Psoas muscle (tissue), 8 donors: ENCODE measurements around the gene HS6ST3. TPM values are rescaled to one million over a fixed set of nuclear protein-coding genes. Genes with fewer than 3 reads are reported as not detected.

Experiments used
- ATAC-seq, 4 donors: fragments of 200-7000 bp; cut with Tn5 transposase; one replicate each; pipeline ENCODE4 v1.9.1; 2020; ENCODE audit warnings: moderate library complexity in 3 of 4, mild to moderate bottlenecking in 2 of 4
- DNase-seq, 2 donors: peaks; one replicate each; pipeline ENCODE4 v3.0.0-alpha.2; 2020
- H3K27ac ChIP-seq: fragments of 200-600 bp; one replicate; pipeline ENCODE4 v1.8.0; 2022
- H3K27me3 ChIP-seq, 3 donors: fragments of 200-600 bp in 1 of 3; one replicate each; pipeline versions ENCODE4 v1.6.1 to v1.8.0; 2013 to 2022; ENCODE audit warnings: low read length in 2 of 3, mild to moderate bottlenecking in 2 of 3, moderate library complexity in 1 of 3; ENCODE audit not compliant: insufficient read depth in 3 of 3
- H3K36me3 ChIP-seq, 2 donors: fragments of 200-600 bp in 1 of 2; one replicate each; pipeline versions ENCODE4 v1.6.1 to v1.8.0; 2013 to 2022; ENCODE audit warnings: low read depth in 1 of 2, mild to moderate bottlenecking in 1 of 2, moderate library complexity in 1 of 2; ENCODE audit not compliant: insufficient read depth in 1 of 2
- H3K4me1 ChIP-seq: fragments of 200-600 bp; one replicate; pipeline ENCODE4 v1.8.0; 2022
- H3K4me3 ChIP-seq: fragments of 200-600 bp; one replicate; pipeline ENCODE4 v1.8.0; 2022; ENCODE audit warnings: mild to moderate bottlenecking
- H3K9me3 ChIP-seq: fragments of 200-600 bp; one replicate; pipeline ENCODE4 v1.8.0; 2022
- CTCF ChIP-seq: fragments of 200-600 bp; IDR thresholded peaks from one replicate; pipeline ENCODE4 v1.8.0; 2022; ENCODE audit warnings: antibody characterized with exemption
- WGBS, 3 donors: extraction: QIAGEN DNeasy Blood & Tissue Kit; methylation state at CpG; one replicate each; pipeline versions ENCODE4 v1.1.6 to v1.1.7; 2013; 5-methylcytosine and 5-hydroxymethylcytosine counted together
- intact Hi-C, 2 donors: fragments of 100-400 bp; cut with DNase I; formaldehyde crosslinking; loops; one replicate each; pipeline versions ENCODE4 v1.11.0 to v1.14.2; 2022
- polyA plus RNA-seq, 3 donors: library from polyadenylated mRNA; stranded (reverse); fragments of 200-250 nt; gene quantifications; one replicate each; pipeline ENCODE4 v1.2.3, GENCODE V29; 2013
- total RNA-seq, 4 donors: library from RNA; stranded (reverse); fragmentation: NEBNext Ultra II Directional in 2 of 4; extraction: Animal tissue kit (Norgen Biotek cat#: 25700) in 2 of 4; gene quantifications; one replicate each; pipeline versions ENCODE4 v1.2.1 to v1.2.4, GENCODE V29; 2021 to 2023
- donor health status: healthy with polysubstance abuse.
- donor health status: DM: no; HTN: no; CAD: no; lungs with moderate emphysema.
- donor health status: Bipolar disorder and iron deficiency.
- donor health status: healthy.
- donor health status: DM: yes; HTN: yes; CAD: no.
- donor health status: DM: no; HTN: no; CAD: no.
- donor health status: DM: no; HTN: no; CAD: no.
- donor health status: DM: yes; HTN: yes; CAD: no.

HS6ST3 gene
- total and polyA plus RNA-seq, 7 donors = 0.01 to 0.58 (median 0.10) TPM

- TF ChIP-seq CTCF = no peak
- no peak for DNase-seq
- no peak overlapping the region for H3K4me3 ChIP-seq
- no peak for ATAC-seq
- H3K36me3 ChIP-seq = no peaks in the 10 kb centered on the region
- no peak overlapping the region for H3K27ac ChIP-seq
- WGBS, 3 donors = 73 to 83% (median 82%) methylated on average over 1 of the region's 1 CpG
- no peaks in the 10 kb centered on the region for H3K4me1 ChIP-seq
- no peaks in the 10 kb centered on the region for H3K9me3 ChIP-seq
- no peaks in the 10 kb centered on the region for H3K27me3 ChIP-seq
- intact Hi-C loops = loop anchor here in 1 of 2 donors (5.0 kb wide), 1 partner anchor 136 kb away; no protein-coding TSS in a partner anchor
Observed at GRCh38 chr13:96821381-96821780, 731.5 kb downstream of the HS6ST3 start.

- DNase-seq = no peak
- Histone ChIP-seq H3K4me1 (no peaks in the 10 kb centered on the region), H3K27ac (no peak overlapping the region), H3K27me3 (no peaks in the 10 kb centered on the region), H3K36me3 (no peaks in the 10 kb centered on the region), H3K9me3 (no peaks in the 10 kb centered on the region), H3K4me3 (no peak overlapping the region)
- intact Hi-C loops = loop anchor here in 1 of 2 donors (5.0 kb wide), 1 partner anchor 135 kb away; no protein-coding TSS in a partner anchor
- no peak for ATAC-seq
- WGBS, 3 donors = 86 to 89% (median 88%) methylated on average over 9 of the region's 9 CpGs
- no peak for TF ChIP-seq CTCF
Observed at GRCh38 chr13:96821971-96822370, 732.1 kb downstream of the HS6ST3 start.

- Histone ChIP-seq H3K27ac (no peak overlapping the region), H3K36me3 (no peaks in the 10 kb centered on the region), H3K4me3 (no peak overlapping the region), H3K27me3 (no peaks in the 10 kb centered on the region), H3K9me3 (no peaks in the 10 kb centered on the region), H3K4me1 (no peaks in the 10 kb centered on the region)
- DNase-seq (no peak), ATAC-seq (no peak)
- intact Hi-C loops = loop anchor here in 1 of 2 donors (5.0 kb wide), 1 partner anchor 134 kb away; no protein-coding TSS in a partner anchor
- no peak for TF ChIP-seq CTCF
Observed at GRCh38 chr13:96822895-96823294, 733.0 kb downstream of the HS6ST3 start.

GRCh38 chr13:96824140-96824539 is 734.2 kb downstream of the HS6ST3 start:
- Histone ChIP-seq H3K9me3 (no peaks in the 10 kb centered on the region), H3K27me3 (no peaks in the 10 kb centered on the region), H3K36me3 (no peaks in the 10 kb centered on the region), H3K4me3 (no peak overlapping the region), H3K27ac (no peak overlapping the region), H3K4me1 (no peaks in the 10 kb centered on the region)
- 87 to 90% (median 89%) methylated on average over 10 of the region's 10 CpGs for WGBS, 3 donors
- TF ChIP-seq CTCF = no peak
- ATAC-seq = no peak
- intact Hi-C loops = loop anchor here in 1 of 2 donors (5.0 kb wide), 1 partner anchor 133 kb away; no protein-coding TSS in a partner anchor
- no peak for DNase-seq

- H3K27ac ChIP-seq = no peak overlapping the region
- intact Hi-C loops = no loop called here
- no peaks in the 10 kb centered on the region for H3K4me1 ChIP-seq
- WGBS, 3 donors = 74 to 77% (median 76%) methylated on average over 3 of the region's 3 CpGs
- no peak for TF ChIP-seq CTCF
- no peaks in the 10 kb centered on the region for H3K27me3 ChIP-seq
- no peaks in the 10 kb centered on the region for H3K36me3 ChIP-seq
- no peak overlapping the region for H3K4me3 ChIP-seq
- ATAC-seq = no peak
- no peak for DNase-seq
- H3K9me3 ChIP-seq = no peaks in the 10 kb centered on the region
Observed at GRCh38 chr13:96825653-96826052, 735.7 kb downstream of the HS6ST3 start.
